Loucy (cell line): Measurements from ENCODE around the gene PPP1R27.

Source experiments
- EZH2phosphoT487 ChIP-seq: fragments of 200-600 bp; IDR thresholded peaks from 2 replicates; pipeline ENCODE4 v1.6.1; 2018; ENCODE audit warnings: antibody characterized with exemption, mild to moderate bottlenecking, moderate library complexity, borderline replicate concordance
- TF ChIP-seq, protein P1 (sequence below): fragments of 200-600 bp; sonication (generic); conservative IDR thresholded peaks from 2 replicates; pipeline ENCODE4 v1.5.1; 2014; ENCODE audit warnings: mild to moderate bottlenecking, antibody characterized with exemption, low read length

DNA sequence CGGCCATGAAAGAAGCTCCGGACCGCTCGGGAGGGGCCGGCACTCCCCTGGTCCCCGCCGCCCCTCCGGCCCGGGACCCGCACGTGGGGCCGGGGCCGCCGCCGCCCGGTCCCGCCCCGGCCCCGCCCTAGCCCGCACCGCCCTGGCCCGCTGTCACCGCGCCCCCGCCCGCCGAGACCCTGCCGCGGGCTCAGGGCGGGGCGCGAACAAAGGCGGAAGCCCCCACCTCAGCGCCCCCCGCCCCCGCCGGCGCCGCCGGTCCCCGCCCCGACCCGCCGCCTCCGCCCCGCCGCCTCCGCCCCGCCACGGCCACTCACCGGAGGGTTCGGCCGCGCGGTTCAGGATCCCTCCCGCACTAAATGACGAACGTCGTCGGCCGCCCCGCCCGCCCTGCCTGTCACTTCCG is 36.1 kb upstream of the PPP1R27 start, which contains the start of gene ARHGDIA:
- TF ChIP-seq, protein P1, sequence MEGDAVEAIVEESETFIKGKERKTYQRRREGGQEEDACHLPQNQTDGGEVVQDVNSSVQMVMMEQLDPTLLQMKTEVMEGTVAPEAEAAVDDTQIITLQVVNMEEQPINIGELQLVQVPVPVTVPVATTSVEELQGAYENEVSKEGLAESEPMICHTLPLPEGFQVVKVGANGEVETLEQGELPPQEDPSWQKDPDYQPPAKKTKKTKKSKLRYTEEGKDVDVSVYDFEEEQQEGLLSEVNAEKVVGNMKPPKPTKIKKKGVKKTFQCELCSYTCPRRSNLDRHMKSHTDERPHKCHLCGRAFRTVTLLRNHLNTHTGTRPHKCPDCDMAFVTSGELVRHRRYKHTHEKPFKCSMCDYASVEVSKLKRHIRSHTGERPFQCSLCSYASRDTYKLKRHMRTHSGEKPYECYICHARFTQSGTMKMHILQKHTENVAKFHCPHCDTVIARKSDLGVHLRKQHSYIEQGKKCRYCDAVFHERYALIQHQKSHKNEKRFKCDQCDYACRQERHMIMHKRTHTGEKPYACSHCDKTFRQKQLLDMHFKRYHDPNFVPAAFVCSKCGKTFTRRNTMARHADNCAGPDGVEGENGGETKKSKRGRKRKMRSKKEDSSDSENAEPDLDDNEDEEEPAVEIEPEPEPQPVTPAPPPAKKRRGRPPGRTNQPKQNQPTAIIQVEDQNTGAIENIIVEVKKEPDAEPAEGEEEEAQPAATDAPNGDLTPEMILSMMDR: no peak
- TF ChIP-seq EZH2phosphoT487: no peak
